HepG2 (cell line): ENCODE data around the gene ZC3H18. TPM values are rescaled to one million over a fixed set of nuclear protein-coding genes. Genes with fewer than 3 reads are reported as not detected.

Experiments used
- AGO1 ChIP-seq: fragments of 200-400 bp; formaldehyde crosslinking; IDR thresholded peaks from 2 replicates; pipeline ENCODE4 v1.6.1; 2017; ENCODE audit warnings: mild to moderate bottlenecking, low read depth, low read length, moderate library complexity; ENCODE audit not compliant: poor library complexity, severe bottlenecking
- ARNTL ChIP-seq: sonication (generic); formaldehyde crosslinking; IDR thresholded peaks from 2 replicates; pipeline ENCODE4 v1.4.0; 2020; ENCODE audit warnings: mild to moderate bottlenecking, missing genetic modification reagents
- ASH2L ChIP-seq: fragments of 300-600, 200-600 bp; sonication (generic); IDR thresholded peaks from 2 replicates; pipeline ENCODE4 v1.7.0; 2017; ENCODE audit warnings: low read depth, mild to moderate bottlenecking, moderate library complexity, mixed read lengths, low read length; ENCODE audit not compliant: insufficient read length
- BORCS8-MEF2B ChIP-seq: sonication (generic); formaldehyde crosslinking; IDR thresholded peaks from 2 replicates; pipeline ENCODE4 v1.8.0; 2022; ENCODE audit warnings: mild to moderate bottlenecking, missing genetic modification reagents
- CAMTA2 ChIP-seq: sonication (generic); formaldehyde crosslinking; IDR thresholded peaks from 2 replicates; pipeline ENCODE4 v1.4.0; 2020; ENCODE audit warnings: mild to moderate bottlenecking, missing genetic modification reagents, borderline replicate concordance
- E2F2 ChIP-seq: sonication (generic); formaldehyde crosslinking; IDR thresholded peaks from 2 replicates; pipeline ENCODE4 v1.4.0; 2020; ENCODE audit warnings: missing genetic modification reagents, borderline replicate concordance
- GRHL1 ChIP-seq: sonication (generic); formaldehyde crosslinking; conservative IDR thresholded peaks from 2 replicates; pipeline ENCODE4 v1.8.0; 2022; ENCODE audit warnings: missing genetic modification reagents
- HMGXB3 ChIP-seq: sonication (generic); formaldehyde crosslinking; IDR thresholded peaks from 2 replicates; pipeline ENCODE4 v1.4.0; 2020; ENCODE audit warnings: missing genetic modification reagents, borderline replicate concordance
- KDM2A ChIP-seq: sonication (generic); formaldehyde crosslinking; IDR thresholded peaks from 2 replicates; pipeline ENCODE4 v1.4.0; 2020; ENCODE audit warnings: low read depth, missing genetic modification reagents, borderline replicate concordance
- KLF6 ChIP-seq: IDR thresholded peaks from 2 replicates; pipeline ENCODE4 v1.8.0; 2016; ENCODE audit warnings: missing biosample characterization, missing genetic modification reagents
- MIER2 ChIP-seq: IDR thresholded peaks from 2 replicates; pipeline ENCODE4 v1.6.1; 2016; ENCODE audit warnings: missing biosample characterization, missing genetic modification reagents
- POLR2AphosphoS5 ChIP-seq: IDR thresholded peaks from 2 replicates; pipeline ENCODE4 v1.6.1; 2012; ENCODE audit warnings: low read depth, low read length
- PREB ChIP-seq: sonication (generic); formaldehyde crosslinking; IDR thresholded peaks from 2 replicates; pipeline ENCODE4 v1.4.0; 2020; ENCODE audit warnings: missing genetic modification reagents
- ZMYM4 ChIP-seq: sonication (generic); formaldehyde crosslinking; IDR thresholded peaks from 2 replicates; pipeline ENCODE4 v1.8.1; 2023; ENCODE audit warnings: mild to moderate bottlenecking, missing genetic modification reagents
- ZNF24 ChIP-seq: fragments of 450-650 bp; IDR thresholded peaks from 2 replicates; pipeline ENCODE4 v1.6.1; 2017; ENCODE audit warnings: antibody characterized with exemption, mild to moderate bottlenecking
- ZNF570 ChIP-seq: sonication (generic); formaldehyde crosslinking; IDR thresholded peaks from 2 replicates; pipeline ENCODE4 v1.4.0; 2020; ENCODE audit warnings: mild to moderate bottlenecking, missing genetic modification reagents, borderline replicate concordance
- ZSCAN20 ChIP-seq: sonication (generic); formaldehyde crosslinking; IDR thresholded peaks from 2 replicates; pipeline ENCODE4 v1.4.0; 2020; ENCODE audit warnings: missing genetic modification reagents, mild to moderate bottlenecking, borderline replicate concordance
- polyA plus RNA-seq, 8 experiments: library from polyadenylated mRNA; depleted of rRNA in 3 of 8; stranded (reverse) in 7 of 8; unstranded in 1 of 8; fragments of >200 nt; fragmentation: Illumina TruSeq in 4 of 8; extraction: Trizol in 4 of 8; gene quantifications; 2 replicates each; pipeline versions ENCODE4 v1.2.1 to v1.2.3, GENCODE V29; 2011 to 2016; ENCODE audit warnings: low read depth in 4 of 8, missing spikeins in 1 of 8, mixed read lengths in 1 of 8; ENCODE audit not compliant: insufficient read depth in 1 of 8
- total RNA-seq, 5 experiments: library from RNA; depleted of rRNA; stranded (reverse); fragments of >200 nt; fragmentation: Illumina TruSeq; extraction: Trizol; gene quantifications; 2 replicates each; pipeline ENCODE4 v1.2.3, GENCODE V29; 2016; ENCODE audit warnings: low read depth in 1 of 5

The ZC3H18 gene
- total and polyA plus RNA-seq, 2 of the 13 experiments (the other 11 are each of a cell fraction or from before 2014, with no cell fraction given): 11.2 to 27.4 TPM

- TF ChIP-seq HMGXB3 (CRISPR knock-in tag) (0 out of 2 replicates have a peak, but pooled peaks have one; percentile 36), MIER2 (CRISPR knock-in tag) (peak; percentile 30; the same call in 1 of the 2 replicates), ARNTL (CRISPR knock-in tag) (peak; percentile 80), ZSCAN20 (no peak), ASH2L (peak; percentile 94), ZMYM4 (CRISPR knock-in tag) (peak; percentile 68), GRHL1 (CRISPR knock-in tag) (no peak), KDM2A (CRISPR knock-in tag) (peak; percentile 50; the same call in 1 of the 2 replicates), BORCS8-MEF2B (CRISPR knock-in tag) (peak; percentile 88), PREB (CRISPR knock-in tag) (no peak), ZNF570 (no peak), KLF6 (CRISPR knock-in tag) (peak; percentile 66; the same call in 1 of the 2 replicates), ZNF24 (no peak), AGO1 (no peak), E2F2 (no peak), POLR2AphosphoS5 (no peak), CAMTA2 (CRISPR knock-in tag) (0 out of 2 replicates have a peak, but pooled peaks have one; percentile 51)
Observed at GRCh38 chr16:88618182-88618955, 48.2 kb downstream of the ZC3H18 start (continued).
